BLaER1 treated with 17β-estradiol and CSF1 and Interleukin-3, amounts not matched to agents 10 nM and 100 nM (cell line): ENCODE measurements around the gene UMPS.

Experiments
- H3K27ac ChIP-seq, 11 experiments: shearing (Covaris generic); formaldehyde crosslinking; 2 replicates each; pipeline ENCODE4 v1.8.1; 2022
- H3K27me3 ChIP-seq, 11 experiments: shearing (Covaris generic); formaldehyde crosslinking; 2 replicates each; pipeline ENCODE4 v1.8.1; 2022
- H3K36me3 ChIP-seq, 11 experiments: shearing (Covaris generic); formaldehyde crosslinking; 2 replicates each; pipeline ENCODE4 v1.8.1; 2022
- H3K4me1 ChIP-seq, 10 experiments: shearing (Covaris generic); formaldehyde crosslinking; 2 replicates each; pipeline ENCODE4 v1.8.1; 2022
- H3K4me2 ChIP-seq, 11 experiments: shearing (Covaris generic); formaldehyde crosslinking; 2 replicates each; pipeline ENCODE4 v1.8.1; 2022
- H3K4me3 ChIP-seq, 10 experiments: shearing (Covaris generic); formaldehyde crosslinking; 2 replicates each; pipeline ENCODE4 v1.8.1; 2022
- H3K9ac ChIP-seq, 11 experiments: shearing (Covaris generic); formaldehyde crosslinking; 2 replicates each; pipeline ENCODE4 v1.8.1; 2022
- H3K9me3 ChIP-seq, 11 experiments: shearing (Covaris generic); formaldehyde crosslinking; replicated peaks in 1 of 11; 2 replicates each; pipeline ENCODE4 v1.8.1; 2022
- H4K20me1 ChIP-seq, 11 experiments: shearing (Covaris generic); formaldehyde crosslinking; 2 replicates each; pipeline ENCODE4 v1.8.1; 2022
- Cebpa-rat ChIP-seq, 11 experiments: shearing (Covaris generic); IDR thresholded peaks; 2 replicates each; pipeline ENCODE4 v1.8.1; 2022

The UMPS gene

DNA sequence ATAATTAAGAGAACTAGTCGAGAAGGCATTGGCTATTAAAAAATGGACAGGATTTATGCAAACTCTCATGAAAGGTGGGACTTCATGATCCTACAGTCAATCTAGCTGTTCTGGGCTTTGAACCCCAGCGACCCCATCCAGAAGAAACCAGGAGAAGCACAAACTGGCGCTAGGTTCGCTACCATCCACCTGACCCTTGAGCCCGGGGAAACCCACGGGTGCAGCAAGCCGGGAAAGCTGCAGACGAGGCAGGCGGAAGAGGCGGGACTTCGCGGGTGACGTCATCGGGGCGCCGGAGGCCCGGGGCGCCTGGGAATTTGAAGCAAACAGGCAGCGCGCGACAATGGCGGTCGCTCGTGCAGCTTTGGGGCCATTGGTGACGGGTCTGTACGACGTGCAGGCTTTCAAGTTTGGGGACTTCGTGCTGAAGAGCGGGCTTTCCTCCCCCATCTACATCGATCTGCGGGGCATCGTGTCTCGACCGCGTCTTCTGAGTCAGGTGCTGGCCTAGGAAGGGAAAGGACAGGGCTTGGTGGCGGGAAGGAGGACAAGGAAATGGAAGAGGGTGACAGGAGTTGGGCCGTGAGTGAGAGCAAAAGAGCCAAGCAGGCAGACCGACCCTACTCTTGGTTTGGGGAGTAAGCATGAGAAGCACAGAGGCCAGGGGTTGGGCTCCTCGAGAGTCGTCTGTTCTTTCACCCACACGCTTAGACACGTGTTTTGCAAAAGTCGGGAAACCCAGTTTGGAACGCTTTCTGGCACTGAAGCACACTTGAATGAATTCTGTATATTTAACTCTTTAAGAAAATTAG lies at the start of gene UMPS:
UMPS (plus strand) TSS at position 324 of the 812 bp plus-strand sequence; CDS start at position 344, 20 bp downstream.
- H4K20me1 ChIP-seq, result peaks cover 0 to 42% (median 15%) of the 10 kb centered on the region in 11 experiments; a peak in 15 of 22 replicates
- peaks cover 28 to 37% (median 32%) of the 10 kb centered on the region in 10 experiments for H3K4me1 ChIP-seq
- peak within 1 kb of the TSS; percentile 80 to 95 (median 89) for H3K4me3 ChIP-seq
- peak within 1 kb of the TSS; percentile 78 to 94 (median 90) for H3K27ac ChIP-seq
- H3K27me3 ChIP-seq, result no peaks in the 10 kb centered on the region
- peak within 1 kb of the TSS; percentile 93 to 100 (median 96) for H3K4me2 ChIP-seq
- TF ChIP-seq Cebpa-rat (IDR thresholded peaks at IDR 0.05), result no peak
- peaks cover 9 to 39% (median 27%) of the 10 kb centered on the region in 11 experiments for H3K36me3 ChIP-seq
- H3K9ac ChIP-seq, result peak within 1 kb of the TSS; percentile 90 to 95 (median 92)
- H3K9me3 ChIP-seq, result no peaks in the 10 kb centered on the region

- H3K4me1 ChIP-seq, result no peaks in the 10 kb centered on the region
- H3K4me2 ChIP-seq, result no peak overlapping the region
- no peak overlapping the region for H3K4me3 ChIP-seq
- H3K27ac ChIP-seq, result no peak overlapping the region
- no peak overlapping the region for H3K9ac ChIP-seq
- no peak for TF ChIP-seq Cebpa-rat (IDR thresholded peaks at IDR 0.05)
- H4K20me1 ChIP-seq, result no peaks in the 10 kb centered on the region
- H3K9me3 ChIP-seq, result no peaks in the 10 kb centered on the region
- no peaks in the 10 kb centered on the region for H3K27me3 ChIP-seq
- 0 out of 22 replicates have a peak, but pooled peaks cover 0 to 8% (median 0%) of the 10 kb centered on the region in 11 experiments for H3K36me3 ChIP-seq
Observed at GRCh38 chr3:124680521-124680920, 49.7 kb upstream of the UMPS start.

- H3K36me3 ChIP-seq, result 0 out of 22 replicates have a peak, but pooled peaks cover 0 to 8% (median 0%) of the 10 kb centered on the region in 11 experiments
- H3K27me3 ChIP-seq, result no peaks in the 10 kb centered on the region
- H4K20me1 ChIP-seq, result no peaks in the 10 kb centered on the region
- no peak overlapping the region for H3K9ac ChIP-seq
- TF ChIP-seq Cebpa-rat (IDR thresholded peaks at IDR 0.05), result no peak
- H3K27ac ChIP-seq, result no peak overlapping the region
- no peaks in the 10 kb centered on the region for H3K4me1 ChIP-seq
- no peak overlapping the region for H3K4me2 ChIP-seq
- H3K4me3 ChIP-seq, result no peak overlapping the region
- H3K9me3 ChIP-seq, result no peaks in the 10 kb centered on the region
Observed at GRCh38 chr3:124682263-124682662, 48.0 kb upstream of the UMPS start.

DNA sequence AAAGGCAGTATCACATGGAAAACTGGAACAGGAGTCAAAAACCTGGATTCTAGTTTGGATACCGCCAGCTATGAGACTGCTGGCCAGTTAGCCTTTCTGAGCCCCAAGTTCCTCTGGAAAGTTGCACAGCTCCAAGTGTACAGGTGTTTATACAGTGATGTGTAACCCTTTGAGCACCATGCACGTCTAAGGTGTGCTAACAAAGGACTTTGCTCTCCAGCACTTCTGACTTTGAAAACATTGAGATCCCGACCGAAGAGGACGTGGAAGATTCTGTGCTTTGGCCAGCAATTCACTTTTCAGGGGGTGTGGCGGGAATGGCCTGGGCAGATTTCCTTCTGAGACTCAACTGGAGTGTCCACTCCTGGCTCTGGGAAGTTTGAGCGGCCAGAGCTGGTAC lies 45.8 kb upstream of the UMPS start:
- Histone ChIP-seq H3K4me3 (no peak overlapping the region), H3K36me3 (no peaks in the 10 kb centered on the region), H3K9me3 (no peaks in the 10 kb centered on the region), H3K27ac (no peak overlapping the region), H3K27me3 (no peaks in the 10 kb centered on the region), H4K20me1 (no peaks in the 10 kb centered on the region), H3K4me2 (no peak overlapping the region), H3K9ac (no peak overlapping the region), H3K4me1 (no peaks in the 10 kb centered on the region)
- no peak for TF ChIP-seq Cebpa-rat (IDR thresholded peaks at IDR 0.05)

DNA sequence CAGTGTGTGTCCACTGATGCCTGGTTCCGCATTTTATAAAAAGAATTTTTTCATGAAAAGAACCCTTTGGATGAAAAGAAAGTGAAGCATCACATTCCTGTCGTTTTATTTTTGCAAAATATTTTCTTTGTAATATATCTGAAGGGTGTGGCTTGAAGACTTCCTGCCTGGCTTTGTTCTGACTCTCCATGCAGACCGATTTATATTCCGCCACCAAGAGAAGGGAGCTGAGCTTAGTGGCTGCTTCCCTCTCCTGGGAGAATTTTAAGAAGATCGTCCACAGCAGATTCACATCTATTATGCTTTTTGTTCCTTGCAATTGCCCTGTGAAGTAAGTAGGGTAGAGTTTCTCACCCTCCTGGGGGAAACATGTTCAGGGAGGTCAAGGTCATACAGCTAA lies 45.2 kb upstream of the UMPS start:
- Histone ChIP-seq H3K27ac (no peak overlapping the region), H4K20me1 (no peaks in the 10 kb centered on the region), H3K4me1 (no peaks in the 10 kb centered on the region), H3K9ac (no peak overlapping the region), H3K4me2 (no peak overlapping the region), H3K9me3 (no peaks in the 10 kb centered on the region), H3K36me3 (no peaks in the 10 kb centered on the region), H3K27me3 (no peaks in the 10 kb centered on the region), H3K4me3 (no peak overlapping the region)
- no peak for TF ChIP-seq Cebpa-rat (IDR thresholded peaks at IDR 0.05)

DNA sequence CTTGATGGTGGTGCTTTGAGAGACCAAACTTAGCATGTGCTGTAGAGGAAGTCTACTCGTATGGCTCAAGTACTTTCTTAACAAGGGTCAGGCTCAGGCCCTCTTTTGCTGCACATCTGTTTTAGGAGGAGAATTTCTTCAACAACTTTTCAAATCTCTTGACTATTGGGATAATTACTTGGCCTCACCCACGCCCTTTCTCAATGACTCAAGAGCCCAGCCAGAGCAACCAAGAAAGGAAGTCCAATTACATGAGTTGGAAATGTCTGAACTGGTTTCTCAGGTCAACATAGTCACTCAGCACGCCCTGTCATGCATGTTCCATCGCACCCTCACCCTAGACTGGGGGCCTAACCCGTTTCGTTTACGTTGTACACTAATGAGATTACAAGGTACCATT lies 44.8 kb upstream of the UMPS start:
- Histone ChIP-seq H3K36me3 (no peaks in the 10 kb centered on the region), H3K27me3 (no peaks in the 10 kb centered on the region), H3K9me3 (no peaks in the 10 kb centered on the region), H3K4me2 (no peak overlapping the region), H4K20me1 (no peaks in the 10 kb centered on the region), H3K9ac (no peak overlapping the region), H3K4me1 (no peaks in the 10 kb centered on the region), H3K4me3 (no peak overlapping the region), H3K27ac (no peak overlapping the region)
- TF ChIP-seq Cebpa-rat (IDR thresholded peaks at IDR 0.05), result no peak

- no peaks in the 10 kb centered on the region for H4K20me1 ChIP-seq
- H3K4me1 ChIP-seq, result no peaks in the 10 kb centered on the region
- H3K27ac ChIP-seq, result no peak overlapping the region
- no peaks in the 10 kb centered on the region for H3K36me3 ChIP-seq
- no peak for TF ChIP-seq Cebpa-rat (IDR thresholded peaks at IDR 0.05)
- no peaks in the 10 kb centered on the region for H3K9me3 ChIP-seq
- no peaks in the 10 kb centered on the region for H3K27me3 ChIP-seq
- no peak overlapping the region for H3K4me3 ChIP-seq
- H3K9ac ChIP-seq, result no peak overlapping the region
- H3K4me2 ChIP-seq, result no peak overlapping the region
Observed at GRCh38 chr3:124686028-124686670, 44.1 kb upstream of the UMPS start.

DNA sequence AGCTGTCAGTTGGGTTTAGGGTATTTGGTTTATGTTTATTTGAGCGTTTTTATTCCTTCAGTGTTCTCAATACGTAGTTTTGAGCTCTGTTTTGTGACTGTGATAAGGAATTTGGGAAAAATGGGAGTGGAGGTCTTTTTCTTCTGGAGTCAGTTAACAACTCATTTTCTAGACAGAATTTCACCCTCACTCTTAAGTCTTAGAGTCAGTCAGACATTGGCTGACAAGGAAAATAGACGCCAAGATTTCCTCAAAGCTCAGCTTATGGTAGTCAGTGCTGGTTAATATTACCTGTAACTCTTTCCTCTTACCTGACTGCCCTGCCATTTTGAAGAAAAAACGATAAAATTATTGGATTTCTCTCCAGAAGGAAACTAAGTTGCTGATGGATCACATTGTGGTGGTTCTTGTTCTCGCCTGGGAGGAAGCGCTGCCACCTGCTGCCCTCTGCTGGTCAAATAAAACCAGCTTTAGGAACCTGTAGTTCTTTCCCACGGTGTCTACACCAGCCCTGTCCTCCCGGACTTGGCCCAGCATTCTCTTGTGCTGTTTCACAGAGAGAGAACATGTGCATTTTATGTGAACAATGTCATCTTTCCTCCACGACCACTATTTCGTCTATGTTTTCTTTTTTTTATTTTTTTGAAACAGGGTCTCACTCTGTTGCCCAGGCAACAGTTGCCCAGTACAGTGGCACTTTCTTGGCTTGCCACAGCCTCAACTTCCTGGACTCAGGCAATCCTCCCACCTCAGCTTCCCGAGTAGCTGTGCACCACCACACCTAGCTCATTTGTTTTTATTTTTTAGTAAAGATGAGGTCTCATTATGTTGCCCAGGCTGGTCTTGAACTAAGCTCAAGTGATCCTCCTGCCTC lies 41.4 kb upstream of the UMPS start:
- no peaks in the 10 kb centered on the region for H4K20me1 ChIP-seq
- H3K27ac ChIP-seq, result no peak overlapping the region
- H3K9me3 ChIP-seq, result no peaks in the 10 kb centered on the region
- no peak overlapping the region for H3K9ac ChIP-seq
- no peak overlapping the region for H3K4me3 ChIP-seq
- no peaks in the 10 kb centered on the region for H3K36me3 ChIP-seq
- H3K27me3 ChIP-seq, result no peaks in the 10 kb centered on the region
- no peaks in the 10 kb centered on the region for H3K4me1 ChIP-seq
- no peak overlapping the region for H3K4me2 ChIP-seq
- no peak for TF ChIP-seq Cebpa-rat (IDR thresholded peaks at IDR 0.05)

GRCh38 chr3:124691599-124691998 lies 38.7 kb upstream of the UMPS start:
- Histone ChIP-seq H4K20me1 (no peaks in the 10 kb centered on the region), H3K27ac (no peak overlapping the region), H3K4me3 (no peak overlapping the region), H3K4me1 (0 out of 20 replicates have a peak, but pooled peaks cover 0 to 3% (median 0%) of the 10 kb centered on the region in 10 experiments), H3K9ac (no peak overlapping the region), H3K27me3 (no peaks in the 10 kb centered on the region), H3K4me2 (no peak overlapping the region), H3K9me3 (no peaks in the 10 kb centered on the region), H3K36me3 (no peaks in the 10 kb centered on the region)
- TF ChIP-seq Cebpa-rat (IDR thresholded peaks at IDR 0.05), result no peak
